RKO (cell line): ENCODE measurements around the gene GATA6.
"Not testable (repeated sequence)": the region's sequence is repeated elsewhere in the genome, so short reads cannot be mapped to it uniquely, and the experiment has no call there.

Experiments
- DNase-seq: peaks from one replicate; pipeline ENCODE4 v3.0.0-alpha.2; 2016; ENCODE audit warnings: low spot score

Gene GATA6

GRCh38 chr18:22204996-22205395 lies 35.6 kb downstream of the GATA6 start:
- DNase-seq: no peak

- no peak for DNase-seq
These were observed 37.8 kb downstream of the GATA6 start for GRCh38 chr18:22207021-22207758.

GRCh38 chr18:22210311-22210754 lies 40.9 kb downstream of the GATA6 start:
- no peak for DNase-seq

- DNase-seq: no peak
These were observed 42.3 kb downstream of the GATA6 start for GRCh38 chr18:22211657-22212056.

- no peak for DNase-seq
These were observed 44.1 kb downstream of the GATA6 start for GRCh38 chr18:22213333-22213973.

- DNase-seq: no peak
These were observed 45.5 kb downstream of the GATA6 start for GRCh38 chr18:22214731-22215528.

- no peak for DNase-seq
These were observed 49.4 kb downstream of the GATA6 start for GRCh38 chr18:22218835-22219234.

- DNase-seq: no peak
These were observed 50.4 kb downstream of the GATA6 start for GRCh38 chr18:22219568-22220355.

GRCh38 chr18:22220585-22220984 lies 51.2 kb downstream of the GATA6 start:
- DNase-seq: not testable (repeated sequence)

- DNase-seq: no peak
These were observed 52.0 kb downstream of the GATA6 start for GRCh38 chr18:22221350-22221749.

GRCh38 chr18:22223254-22223964 lies 54.0 kb downstream of the GATA6 start:
- DNase-seq: peak; percentile 92

GRCh38 chr18:22223965-22224322 lies 54.6 kb downstream of the GATA6 start:
- no peak for DNase-seq

GRCh38 chr18:22224339-22224738 lies 55.0 kb downstream of the GATA6 start:
- no peak for DNase-seq

- DNase-seq: no peak
These were observed 57.4 kb downstream of the GATA6 start for GRCh38 chr18:22226801-22227200.

- DNase-seq: peak; percentile 29
These were observed 59.6 kb downstream of the GATA6 start for GRCh38 chr18:22228976-22229375.

GRCh38 chr18:22229456-22230124 lies 60.2 kb downstream of the GATA6 start:
- no peak for DNase-seq

- peak; percentile 49 for DNase-seq
These were observed 61.1 kb downstream of the GATA6 start for GRCh38 chr18:22230471-22230945.

- DNase-seq: no peak
These were observed 63.9 kb downstream of the GATA6 start for GRCh38 chr18:22233266-22233665.

- no peak for DNase-seq
These were observed 68.6 kb downstream of the GATA6 start for GRCh38 chr18:22238036-22238435.

- DNase-seq: no peak
These were observed 69.3 kb downstream of the GATA6 start for GRCh38 chr18:22238681-22239080.

- DNase-seq: no peak
These were observed 72.6 kb downstream of the GATA6 start for GRCh38 chr18:22241921-22242361.
